Ectodermal cell (in vitro differentiated cells): ENCODE data around the gene PRAMEF5. TPM values are rescaled to one million over a fixed set of nuclear protein-coding genes. Genes with fewer than 3 reads are reported as not detected.
"Not testable (repeated sequence)": the region's sequence is repeated elsewhere in the genome, so short reads cannot be mapped to it uniquely, and the experiment has no call there.

Experiments used
- H3K27ac ChIP-seq: 2 replicates; pipeline ENCODE4 v1.7.0; 2013; ENCODE audit warnings: mild to moderate bottlenecking, low read depth, low read length; ENCODE audit not compliant: insufficient read depth, poor library complexity, severe bottlenecking
- H3K27me3 ChIP-seq: 2 replicates; pipeline ENCODE4 v1.7.0; 2013; ENCODE audit warnings: mild to moderate bottlenecking, low read length; ENCODE audit not compliant: insufficient read depth, control insufficient read depth, poor library complexity, severe bottlenecking
- H3K36me3 ChIP-seq: one replicate; pipeline ENCODE4 v1.7.0; 2013; ENCODE audit warnings: low read length; ENCODE audit not compliant: control insufficient read depth, insufficient read depth
- H3K4me1 ChIP-seq: one replicate; pipeline ENCODE4 v1.7.0; 2013; ENCODE audit warnings: low read length; ENCODE audit not compliant: control insufficient read depth, insufficient read depth
- H3K4me3 ChIP-seq: 2 replicates; pipeline ENCODE4 v1.7.0; 2013; ENCODE audit warnings: low read depth, low read length, control low read depth; ENCODE audit not compliant: insufficient read depth
- H3K9me3 ChIP-seq: 2 replicates; pipeline ENCODE4 v1.7.0; 2013; ENCODE audit warnings: mild to moderate bottlenecking, low read length, moderate library complexity; ENCODE audit not compliant: control insufficient read depth
- WGBS, 2 experiments: methylation state at CpG; one replicate each; pipeline ENCODE4 v1.1.7; 2013; ENCODE audit warnings: missing lambda C conversion rate in 2 of 2; 5-methylcytosine and 5-hydroxymethylcytosine counted together
- polyA plus RNA-seq, 4 experiments: library from polyadenylated mRNA; stranded (reverse); fragments of 50-300 nt; gene quantifications; one replicate each; pipeline ENCODE4 v1.2.3, GENCODE V29; 2013

Gene PRAMEF5
- not detected for polyA plus RNA-seq (2013, experiment 1 of 4)
- polyA plus RNA-seq (2013, experiment 2 of 4) = not detected
- polyA plus RNA-seq (2013, experiment 3 of 4) = not detected
- not detected for polyA plus RNA-seq (2013, experiment 4 of 4)

DNA sequence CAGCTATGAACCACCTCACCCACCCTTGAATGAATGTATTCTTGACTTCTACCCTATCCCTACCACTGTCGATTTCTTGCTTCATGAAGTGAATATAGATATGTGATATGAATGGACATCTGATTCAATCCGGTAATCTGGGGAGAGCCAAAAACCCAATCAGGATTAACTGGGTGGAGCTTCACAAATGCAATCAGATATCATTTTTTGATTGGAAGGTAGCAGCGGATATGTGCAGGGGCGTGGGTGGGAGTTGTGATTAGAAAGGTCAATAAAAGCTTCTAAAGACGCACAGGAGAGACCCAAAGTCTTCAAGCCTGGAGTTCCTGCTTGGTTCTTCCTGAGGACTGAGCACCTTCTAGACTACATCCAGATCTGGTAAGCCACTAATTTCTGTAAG lies at the start of gene PRAMEF5:
Gene PRAMEF5, plus strand, starts transcription at position 301 of the 400 bp plus-strand sequence. CDS start 5,071 bp downstream, outside the sequence.
- not testable (repeated sequence) for H3K4me3 ChIP-seq, H3K27ac ChIP-seq, H3K27me3 ChIP-seq, H3K4me1 ChIP-seq, H3K9me3 ChIP-seq, H3K36me3 ChIP-seq
- no CpG with 5 or more reads among the region's 5 CpGs for WGBS, 2 experiments

DNA sequence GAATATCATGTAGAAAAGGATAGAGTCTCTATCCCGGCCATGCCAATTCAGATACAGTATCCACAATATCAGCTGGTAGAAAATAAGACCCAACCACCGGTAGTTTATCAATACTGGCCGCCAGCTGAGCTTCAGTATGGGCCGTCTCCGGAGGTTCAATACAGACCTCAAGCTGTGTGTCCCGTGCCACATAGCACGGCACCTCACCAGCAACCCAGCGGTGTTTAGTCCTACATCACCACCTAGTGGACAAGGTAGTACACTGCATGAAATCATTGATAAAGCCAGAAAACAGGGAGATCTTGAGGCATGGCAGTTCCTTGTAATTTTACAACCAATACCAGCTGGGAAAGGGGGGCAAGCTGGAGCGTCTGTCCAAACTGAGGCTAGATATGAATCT lies 45.3 kb upstream of the PRAMEF5 start:
- H3K4me1 ChIP-seq, H3K27me3 ChIP-seq, H3K4me3 ChIP-seq, H3K27ac ChIP-seq, H3K36me3 ChIP-seq, H3K9me3 ChIP-seq: not testable (repeated sequence)
- WGBS, 2 experiments = no CpG with 5 or more reads among the region's 9 CpGs

- H3K9me3 ChIP-seq, H3K4me1 ChIP-seq, H3K36me3 ChIP-seq, H3K4me3 ChIP-seq, H3K27ac ChIP-seq, H3K27me3 ChIP-seq: not testable (repeated sequence)
- no CpG with 5 or more reads among the region's 7 CpGs for WGBS, 2 experiments
Measured at GRCh38 chr1:13216619-13217018, 37.4 kb upstream of the PRAMEF5 start.

DNA sequence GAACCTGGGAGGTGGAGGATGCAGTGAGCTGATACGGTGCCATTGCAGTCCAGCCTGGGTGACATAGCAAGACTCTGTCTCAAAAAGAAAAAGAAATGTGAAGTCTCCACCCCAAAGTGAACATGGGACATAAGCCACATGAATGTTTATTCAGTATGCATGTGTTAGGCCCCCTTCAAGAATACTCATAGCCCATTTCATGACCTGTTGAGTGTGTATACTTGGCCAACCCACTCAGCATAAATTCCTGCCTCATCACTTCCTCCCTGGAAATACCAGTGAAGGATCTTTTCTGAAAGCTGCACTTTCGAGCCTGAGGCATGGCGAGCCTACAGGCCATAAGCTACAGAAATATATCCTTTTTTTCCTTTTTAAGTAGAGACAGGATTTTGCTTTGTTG lies 34.8 kb upstream of the PRAMEF5 start:
- no CpG with 5 or more reads among the region's 3 CpGs for WGBS, 2 experiments
- not testable (repeated sequence) for H3K4me1 ChIP-seq, H3K36me3 ChIP-seq, H3K27me3 ChIP-seq, H3K4me3 ChIP-seq, H3K27ac ChIP-seq, H3K9me3 ChIP-seq

DNA sequence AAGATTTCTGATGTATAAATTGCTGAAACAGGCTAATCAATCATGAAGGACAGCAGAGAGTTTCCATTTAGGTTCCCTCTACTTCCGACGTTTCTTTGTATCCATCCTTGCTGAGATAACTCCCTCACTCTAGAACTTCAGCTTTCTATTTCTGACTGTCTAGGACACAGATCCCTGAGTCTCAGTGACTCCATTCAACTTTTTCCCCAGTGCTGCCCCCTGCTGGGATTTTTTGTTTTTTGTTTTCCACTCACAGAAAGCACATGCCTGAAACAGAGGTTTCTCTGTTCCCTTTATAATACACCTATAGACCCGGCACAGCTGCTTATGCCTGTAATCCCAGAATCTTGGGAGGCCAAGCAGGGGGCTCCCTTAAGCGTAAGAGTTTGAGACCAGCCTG lies 31.2 kb upstream of the PRAMEF5 start:
- H3K27ac ChIP-seq, H3K27me3 ChIP-seq, H3K4me1 ChIP-seq, H3K36me3 ChIP-seq, H3K4me3 ChIP-seq: not testable (repeated sequence)
- WGBS, 2 experiments = no CpG with 5 or more reads among the region's 4 CpGs
- peaks cover 12% of the 10 kb centered on the region for H3K9me3 ChIP-seq

- H3K4me1 ChIP-seq = no peaks in the 10 kb centered on the region
- no peak overlapping the region for H3K4me3 ChIP-seq
- peaks cover 14% of the 10 kb centered on the region for H3K9me3 ChIP-seq
- WGBS, 2 experiments = 69% methylated on average over 5 of the region's 5 CpGs
- no peaks in the 10 kb centered on the region for H3K36me3 ChIP-seq
- no peak overlapping the region for H3K27ac ChIP-seq
- H3K27me3 ChIP-seq = no peaks in the 10 kb centered on the region
Measured at GRCh38 chr1:13224480-13225060, 29.4 kb upstream of the PRAMEF5 start.

DNA sequence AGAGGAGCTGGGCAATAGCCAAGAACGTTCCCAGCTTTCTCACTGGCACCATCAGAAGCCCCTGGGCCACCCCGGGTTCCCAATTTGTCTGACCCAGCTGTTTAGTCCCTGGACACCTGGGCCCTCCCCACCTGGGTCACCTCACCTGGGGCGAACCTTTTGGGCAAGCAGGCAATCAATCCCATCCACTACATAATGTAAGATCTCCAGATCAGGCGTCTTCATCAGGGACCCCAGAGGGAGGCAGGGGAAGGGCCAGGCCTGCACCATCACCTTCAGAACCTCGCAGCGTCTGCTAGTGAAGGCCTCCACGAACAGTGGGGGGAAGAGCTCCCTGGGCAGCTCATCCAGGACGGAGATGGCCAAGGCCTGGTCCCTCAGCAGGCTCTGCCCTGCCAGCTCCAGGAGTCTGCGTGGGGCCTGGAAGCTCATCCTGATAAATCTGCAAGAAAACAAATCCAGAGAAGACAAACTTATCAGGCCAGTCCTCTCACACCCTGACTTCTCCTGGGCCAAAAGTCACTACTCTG lies 28.3 kb upstream of the PRAMEF5 start, which contains the start of gene PRAMEF18:
Gene PRAMEF18, minus strand, starts transcription at position 480 of the 530 bp plus-strand sequence. Its CDS starts 48 bp downstream, at position 432.
- not testable (repeated sequence) for H3K4me1 ChIP-seq, H3K4me3 ChIP-seq, H3K36me3 ChIP-seq, H3K27ac ChIP-seq, H3K27me3 ChIP-seq
- peaks cover 14% of the 10 kb centered on the region for H3K9me3 ChIP-seq
- 64 to 66% methylated on average over 8 of the region's 9 CpGs for WGBS, 2 experiments

GRCh38 chr1:13227271-13228055 lies 26.5 kb upstream of the PRAMEF5 start:
- not testable (repeated sequence) for H3K4me3 ChIP-seq, H3K4me1 ChIP-seq, H3K27ac ChIP-seq, H3K36me3 ChIP-seq, H3K27me3 ChIP-seq
- peaks cover 16% of the 10 kb centered on the region for H3K9me3 ChIP-seq
- WGBS, 2 experiments = 66 to 72% methylated on average over 8 of the region's 8 CpGs

DNA sequence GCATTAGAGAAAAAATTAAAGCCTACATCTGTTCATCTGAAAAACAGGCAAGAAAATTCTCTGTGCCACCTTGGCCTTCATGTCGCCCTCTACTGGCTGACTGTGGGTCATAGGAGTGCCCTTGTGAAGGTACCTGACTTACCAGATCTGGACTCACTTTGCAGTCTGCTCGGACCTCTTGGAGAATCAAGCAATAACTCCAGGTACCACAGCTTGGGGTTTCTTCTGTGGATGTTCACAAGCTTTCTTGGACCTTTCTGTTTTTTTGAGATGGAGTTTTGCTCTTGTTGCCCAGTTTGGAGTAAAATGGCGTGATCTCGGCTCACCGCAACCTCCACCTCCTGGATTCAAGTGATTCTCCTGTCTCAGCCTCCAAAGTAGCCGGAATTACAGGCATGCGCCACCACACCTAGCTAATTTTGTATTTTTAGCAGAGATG lies 25.6 kb upstream of the PRAMEF5 start:
- H3K4me3 ChIP-seq = no peak overlapping the region
- no peaks in the 10 kb centered on the region for H3K27me3 ChIP-seq
- no peaks in the 10 kb centered on the region for H3K4me1 ChIP-seq
- no peaks in the 10 kb centered on the region for H3K36me3 ChIP-seq
- peaks cover 16% of the 10 kb centered on the region for H3K9me3 ChIP-seq
- 71 to 74% methylated on average over 7 of the region's 7 CpGs for WGBS, 2 experiments
- no peak overlapping the region for H3K27ac ChIP-seq

DNA sequence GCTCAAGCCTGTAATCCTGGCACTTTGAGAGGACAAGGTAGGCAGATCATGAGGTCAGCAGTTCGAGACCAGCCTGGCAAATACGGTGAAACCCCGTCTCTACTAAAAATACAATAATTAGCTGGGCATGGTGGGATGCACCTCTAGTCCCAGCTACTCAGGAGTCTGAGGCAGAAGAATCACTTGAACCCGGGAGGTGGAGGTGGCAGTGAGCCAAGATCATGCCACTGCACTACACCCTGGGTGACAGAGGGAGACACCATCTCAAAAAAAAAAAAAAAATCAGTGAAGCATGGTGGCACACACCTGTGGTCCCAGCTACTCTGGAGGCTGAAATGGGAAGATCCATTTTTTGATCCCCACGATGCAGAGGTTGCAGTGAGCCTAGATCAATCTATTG lies 23.9 kb upstream of the PRAMEF5 start:
- H3K4me1 ChIP-seq, H3K27me3 ChIP-seq, H3K27ac ChIP-seq, H3K36me3 ChIP-seq, H3K4me3 ChIP-seq: not testable (repeated sequence)
- WGBS, 2 experiments = 78 to 81% methylated on average over 5 of the region's 5 CpGs
- H3K9me3 ChIP-seq = peaks cover 13% of the 10 kb centered on the region
